GM18519 (cell line): ENCODE data around the gene KLHL6.
"Not testable (repeated sequence)": the region's sequence is repeated elsewhere in the genome, so short reads cannot be mapped to it uniquely, and the experiment has no call there.

ENCODE experiments used
- ATAC-seq: cut with Tn5 transposase; IDR thresholded peaks from one replicate; pipeline ENCODE4 v1.9.1; 2021; ENCODE audit warnings: mild to moderate bottlenecking, moderate library complexity; ENCODE audit not compliant: unreplicated experiment, low FRiP score

KLHL6 gene

GRCh38 chr3:183460081-183461055 is 95.1 kb downstream of the KLHL6 start:
- no peak for ATAC-seq

- ATAC-seq: no peak
Observed at GRCh38 chr3:183455089-183455488, 100.4 kb downstream of the KLHL6 start.

- ATAC-seq: no peak
Observed at GRCh38 chr3:183454064-183454463, 101.4 kb downstream of the KLHL6 start.

GRCh38 chr3:183449791-183450190 is 105.7 kb downstream of the KLHL6 start:
- no peak for ATAC-seq

- no peak for ATAC-seq
Observed at GRCh38 chr3:183449391-183449790, 106.1 kb downstream of the KLHL6 start.

- no peak for ATAC-seq
Observed at GRCh38 chr3:183448369-183449128, 107.0 kb downstream of the KLHL6 start.

- ATAC-seq: peak; percentile 44
Observed at GRCh38 chr3:183447206-183448001, 108.1 kb downstream of the KLHL6 start.

GRCh38 chr3:183446838-183447205 is 108.7 kb downstream of the KLHL6 start:
- ATAC-seq: no peak

- no peak for ATAC-seq
Observed at GRCh38 chr3:183444748-183445147, 110.8 kb downstream of the KLHL6 start.

GRCh38 chr3:183443395-183444385 is 111.8 kb downstream of the KLHL6 start:
- ATAC-seq: no peak

- no peak for ATAC-seq
Observed at GRCh38 chr3:183442994-183443393, 112.5 kb downstream of the KLHL6 start.

GRCh38 chr3:183440521-183440920 is 115.0 kb downstream of the KLHL6 start:
- ATAC-seq: not testable (repeated sequence)

GRCh38 chr3:183439515-183439914 is 116.0 kb downstream of the KLHL6 start:
- ATAC-seq: no peak

GRCh38 chr3:183438735-183439134 is 116.8 kb downstream of the KLHL6 start:
- no peak for ATAC-seq

GRCh38 chr3:183437666-183438564 is 117.6 kb downstream of the KLHL6 start:
- ATAC-seq: no peak
